ENCODE measurements around the gene DDR1.

DDR1 gene

GRCh38 chr6:30883685-30884520, at the start of gene DDR1:
Gene DDR1 (plus strand): TSS chr6:30884519. CDS start chr6:30888730, 4,211 bp downstream.
- TF ChIP-seq GATA3 (IDR thresholded peaks at IDR 0.05; ENCODE audit: low read depth, low read length) (no peak), GATA2 (IDR thresholded peaks at IDR 0.05; ENCODE audit: low read depth, low read length) (no peak)

- TF ChIP-seq GATA2 (IDR thresholded peaks at IDR 0.05; ENCODE audit: low read depth, low read length), result no peak
Observed at GRCh38 chr6:30834646-30835045, 49.7 kb upstream of the DDR1 start.

DNA sequence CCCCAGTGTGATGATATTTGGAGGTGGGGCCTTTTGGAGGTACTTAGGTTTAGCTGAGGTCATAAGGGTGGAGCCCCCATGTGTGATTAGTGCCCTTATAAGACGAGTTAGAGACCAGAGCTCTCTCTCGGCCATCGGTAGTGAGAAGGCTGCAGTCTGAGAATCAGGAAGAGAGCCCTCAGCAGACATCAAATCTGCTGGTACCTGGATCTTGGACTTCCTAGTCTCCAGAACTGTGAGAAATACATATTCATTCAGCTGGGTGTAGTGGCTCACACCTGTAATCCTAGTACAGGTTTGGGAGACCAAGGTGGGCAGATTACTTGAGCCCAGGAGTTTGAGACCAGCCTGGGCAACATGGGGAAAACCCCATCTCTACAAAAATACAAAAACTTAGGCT, 48.7 kb upstream of the DDR1 start:
- TF ChIP-seq GATA3 (IDR thresholded peaks at IDR 0.05; ENCODE audit: low read depth, low read length) (no peak), GATA2 (IDR thresholded peaks at IDR 0.05; ENCODE audit: low read depth, low read length) (no peak)

DNA sequence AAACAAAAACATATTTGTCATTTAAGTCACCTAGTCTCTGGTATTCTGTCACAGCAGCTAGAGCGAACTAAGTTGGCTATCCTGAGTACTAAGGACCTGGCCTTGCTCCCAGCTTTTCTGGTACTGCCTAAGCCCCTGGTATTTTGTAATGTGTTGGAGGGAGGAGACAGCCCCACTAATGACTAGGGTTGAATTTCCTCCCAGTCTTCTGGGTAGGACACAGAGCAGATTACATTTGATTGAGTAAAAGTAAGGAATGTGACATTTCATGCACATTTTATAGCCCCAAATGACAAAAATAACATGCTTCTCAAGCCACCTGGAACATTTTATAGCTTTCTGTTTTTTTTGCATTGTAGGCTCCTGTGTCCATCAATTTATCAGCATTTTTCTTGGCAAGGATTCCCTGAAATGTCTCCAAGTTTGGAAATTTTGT, 47.9 kb upstream of the DDR1 start:
- TF ChIP-seq GATA3 (IDR thresholded peaks at IDR 0.05; ENCODE audit: low read depth, low read length) (no peak), GATA2 (IDR thresholded peaks at IDR 0.05; ENCODE audit: low read depth, low read length) (no peak)

- TF ChIP-seq GATA2 (IDR thresholded peaks at IDR 0.05; ENCODE audit: low read depth, low read length), result no peak
- no peak for TF ChIP-seq GATA3 (IDR thresholded peaks at IDR 0.05; ENCODE audit: low read depth, low read length)
Observed at GRCh38 chr6:30836957-30837356, 47.4 kb upstream of the DDR1 start.

DNA sequence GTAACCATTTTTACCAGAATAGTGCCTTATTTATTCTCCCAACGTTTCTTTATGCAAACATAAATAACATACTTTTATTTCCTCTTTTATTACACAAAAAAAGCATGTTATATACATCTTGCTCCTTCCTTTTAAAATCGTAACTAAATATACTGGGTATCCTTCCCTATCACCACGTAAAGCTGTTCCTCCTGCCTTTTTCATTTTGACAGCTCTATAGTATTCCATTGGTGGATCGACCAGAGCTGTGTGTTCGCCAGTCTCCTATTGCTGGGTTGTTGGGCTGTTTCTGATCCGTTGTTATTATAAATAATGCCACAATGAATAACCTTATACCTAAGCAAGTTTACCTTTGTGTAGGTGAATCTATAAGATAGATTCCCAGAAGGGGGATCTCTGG, 46.9 kb upstream of the DDR1 start:
- TF ChIP-seq GATA3 (IDR thresholded peaks at IDR 0.05; ENCODE audit: low read depth, low read length) (no peak), GATA2 (IDR thresholded peaks at IDR 0.05; ENCODE audit: low read depth, low read length) (no peak)

DNA sequence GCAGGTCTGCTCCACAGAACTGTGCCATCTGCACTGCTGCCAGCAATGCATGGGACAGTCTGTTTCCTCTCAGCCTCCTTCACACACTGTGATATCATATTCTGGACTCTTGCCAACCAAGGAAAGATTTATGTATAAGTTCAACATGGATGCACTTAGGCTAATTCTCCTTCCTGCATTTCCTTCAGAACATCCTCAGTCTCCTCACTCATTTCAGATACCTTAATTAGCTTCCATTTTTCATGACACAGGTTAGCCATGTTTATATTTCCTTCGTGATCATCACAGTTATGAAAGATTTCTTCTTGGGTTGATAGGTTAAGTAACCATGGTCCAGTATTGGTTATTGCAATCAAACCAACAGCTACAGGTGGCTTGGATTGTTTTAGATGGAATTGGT, 46.4 kb upstream of the DDR1 start:
- no peak for TF ChIP-seq GATA3 (IDR thresholded peaks at IDR 0.05; ENCODE audit: low read depth, low read length)

DNA sequence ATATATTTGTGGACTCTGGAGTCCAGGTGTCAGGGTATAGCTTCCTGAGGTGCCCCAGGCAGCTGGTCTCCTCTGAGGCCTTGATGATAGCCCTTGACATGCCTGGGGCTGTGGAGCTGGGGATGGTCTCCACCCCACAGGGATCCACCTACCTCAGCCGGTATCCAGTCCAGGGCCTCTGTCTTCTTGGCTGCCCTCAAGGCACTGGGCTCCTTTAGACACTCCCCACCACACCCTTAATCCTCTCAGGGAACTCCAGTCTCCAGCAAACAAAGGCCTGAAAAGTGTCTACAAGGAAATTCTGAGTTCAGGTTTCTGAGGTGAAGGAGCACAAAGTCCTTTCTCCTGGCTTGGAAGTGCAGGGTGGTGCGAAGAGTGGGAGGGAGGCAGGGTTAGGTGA, 44.6 kb upstream of the DDR1 start:
- TF ChIP-seq GATA3 (IDR thresholded peaks at IDR 0.05; ENCODE audit: low read depth, low read length) (no peak), GATA2 (IDR thresholded peaks at IDR 0.05; ENCODE audit: low read depth, low read length) (no peak)

DNA sequence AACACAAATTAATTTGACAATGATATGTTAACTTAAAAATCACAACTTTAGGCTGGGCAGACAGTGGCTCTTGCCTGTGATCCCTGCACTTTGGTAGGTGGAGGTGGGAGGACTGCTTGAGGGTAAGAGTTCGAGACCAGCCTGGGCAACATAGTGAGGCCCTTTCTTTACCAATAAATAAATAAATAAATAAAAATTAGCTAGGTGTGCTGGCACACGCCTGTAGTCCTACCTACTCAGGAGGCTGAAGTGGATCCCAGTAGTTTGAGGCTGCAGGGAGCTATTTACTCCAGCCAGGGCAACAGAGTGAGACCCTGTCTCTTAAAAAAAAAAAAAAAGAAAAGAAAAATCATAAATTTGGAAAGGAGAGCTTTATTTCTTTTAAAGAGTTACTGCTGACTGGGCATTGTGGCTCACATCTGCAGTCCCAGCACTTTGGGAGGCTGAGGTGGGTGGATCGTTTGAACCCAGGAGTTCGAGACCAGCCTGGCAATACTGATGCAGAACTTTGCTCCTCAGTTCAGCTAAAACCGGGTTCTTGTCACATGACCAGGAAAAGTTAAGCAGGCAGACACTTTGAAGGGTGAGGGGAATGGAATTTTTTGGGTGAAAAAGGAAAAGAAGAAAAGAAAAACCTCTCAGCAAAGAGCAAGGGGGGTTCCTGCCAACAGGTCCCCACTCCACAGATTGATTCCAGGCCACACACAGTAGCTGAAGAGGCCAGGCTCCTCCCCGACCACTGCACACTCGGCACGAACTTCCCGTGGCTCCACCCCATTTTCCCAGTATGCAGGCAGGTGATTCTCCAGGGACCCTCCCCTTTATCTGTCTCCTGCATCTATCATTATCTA, 44.0 kb upstream of the DDR1 start:
- no peak for TF ChIP-seq GATA3 (IDR thresholded peaks at IDR 0.05; ENCODE audit: low read depth, low read length)
- TF ChIP-seq GATA2 (IDR thresholded peaks at IDR 0.05; ENCODE audit: low read depth, low read length), result no peak

DNA sequence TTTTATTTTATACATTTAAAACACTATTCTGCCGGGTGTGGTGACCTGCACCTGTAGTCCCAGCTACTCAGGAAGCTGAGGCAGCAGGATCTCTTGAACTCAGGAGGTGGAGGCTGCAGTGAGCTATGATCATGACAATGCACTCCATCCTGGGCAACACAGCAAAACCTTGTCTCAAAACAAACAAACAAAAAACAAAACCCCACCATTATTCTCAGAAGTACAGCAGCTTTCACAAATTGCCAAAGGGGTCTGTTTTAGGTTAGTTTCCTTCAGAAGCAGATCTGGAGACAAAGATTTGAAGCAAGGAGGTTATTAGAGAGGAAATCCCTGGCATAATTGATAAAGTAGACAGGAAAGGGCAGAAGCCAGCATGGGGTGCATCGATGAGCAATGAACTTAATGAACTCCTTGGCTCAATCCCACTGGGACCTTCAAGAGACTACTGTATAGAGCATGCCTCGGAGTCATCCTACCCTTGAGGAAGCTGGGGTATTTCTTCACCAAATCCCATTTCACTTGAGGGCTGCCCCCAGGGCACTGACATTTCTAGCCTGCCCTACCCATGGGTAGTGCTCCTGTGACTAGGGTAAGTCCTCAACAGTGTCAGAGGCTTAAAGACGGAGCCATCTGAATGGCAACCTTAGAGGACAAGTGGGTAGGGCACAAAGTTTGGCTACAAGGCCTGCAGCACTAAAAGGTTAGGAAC, 43.2 kb upstream of the DDR1 start:
- no peak for TF ChIP-seq GATA2 (IDR thresholded peaks at IDR 0.05; ENCODE audit: low read depth, low read length)
- TF ChIP-seq GATA3 (IDR thresholded peaks at IDR 0.05; ENCODE audit: low read depth, low read length), result no peak

- TF ChIP-seq GATA3 (IDR thresholded peaks at IDR 0.05; ENCODE audit: low read depth, low read length) (no peak), GATA2 (IDR thresholded peaks at IDR 0.05; ENCODE audit: low read depth, low read length) (no peak)
Observed at GRCh38 chr6:30841644-30842504, 42.4 kb upstream of the DDR1 start.

- no peak for TF ChIP-seq GATA2 (IDR thresholded peaks at IDR 0.05; ENCODE audit: low read depth, low read length)
- no peak for TF ChIP-seq GATA3 (IDR thresholded peaks at IDR 0.05; ENCODE audit: low read depth, low read length)
Observed at GRCh38 chr6:30842754-30843610, 41.3 kb upstream of the DDR1 start.

- TF ChIP-seq GATA3 (IDR thresholded peaks at IDR 0.05; ENCODE audit: low read depth, low read length) (no peak), GATA2 (IDR thresholded peaks at IDR 0.05; ENCODE audit: low read depth, low read length) (no peak)
Observed at GRCh38 chr6:30843611-30843998, 40.7 kb upstream of the DDR1 start.

All from SH-SY5Y (cell line).